HepG2 (cell line): ENCODE data around the gene ZNF584. TPM values are rescaled to one million over a fixed set of nuclear protein-coding genes. Genes with fewer than 3 reads are reported as not detected.

Experiments used
- AGO2 ChIP-seq: fragments of 200-400 bp; formaldehyde crosslinking; optimal IDR thresholded peaks from 2 replicates; pipeline ENCODE3; 2017; ENCODE audit warnings: mild to moderate bottlenecking, low read depth, low read length, moderate library complexity
- CAMTA2 ChIP-seq: sonication (generic); formaldehyde crosslinking; IDR thresholded peaks from 2 replicates; pipeline ENCODE4 v1.4.0; 2020; ENCODE audit warnings: mild to moderate bottlenecking, missing genetic modification reagents, borderline replicate concordance
- CCDC6 ChIP-seq: sonication (generic); formaldehyde crosslinking; IDR thresholded peaks from 2 replicates; pipeline ENCODE4 v1.8.1; 2022; ENCODE audit warnings: mild to moderate bottlenecking, missing genetic modification reagents, moderate library complexity
- CHCHD3 ChIP-seq: sonication (generic); formaldehyde crosslinking; IDR thresholded peaks from 2 replicates; pipeline ENCODE4 v1.8.0; 2022; ENCODE audit warnings: mild to moderate bottlenecking, missing genetic modification reagents, moderate library complexity
- ELF4 ChIP-seq: sonication (generic); formaldehyde crosslinking; IDR thresholded peaks from 2 replicates; pipeline ENCODE4 v1.5.0; 2020; ENCODE audit warnings: missing genetic modification reagents, mild to moderate bottlenecking, moderate library complexity, borderline replicate concordance
- HDAC2 ChIP-seq: sonication (generic); formaldehyde crosslinking; IDR thresholded peaks from 2 replicates; pipeline ENCODE4 v1.4.0; 2020; ENCODE audit warnings: missing genetic modification reagents
- HOXA3 ChIP-seq: sonication (generic); formaldehyde crosslinking; IDR thresholded peaks from 2 replicates; pipeline ENCODE4 v1.5.0; 2020; ENCODE audit warnings: missing genetic modification reagents
- KDM3A ChIP-seq: IDR thresholded peaks from 2 replicates; pipeline ENCODE4 v1.6.1; 2018; ENCODE audit warnings: low read depth, missing compliant biosample characterization
- KDM6A ChIP-seq: IDR thresholded peaks from 2 replicates; pipeline ENCODE4 v1.6.1; 2016; ENCODE audit warnings: low read depth
- MED13 ChIP-seq: sonication (generic); formaldehyde crosslinking; IDR thresholded peaks from 2 replicates; pipeline ENCODE4 v1.5.0; 2020; ENCODE audit warnings: missing genetic modification reagents
- MZF1 ChIP-seq: sonication (generic); formaldehyde crosslinking; IDR thresholded peaks from 2 replicates; pipeline ENCODE4 v1.8.1; 2023; ENCODE audit warnings: mild to moderate bottlenecking, missing genetic modification reagents, borderline replicate concordance
- POLR2A ChIP-seq, 2 experiments: IDR thresholded peaks; 2 replicates each; pipeline ENCODE4 v1.6.1; 2011; ENCODE audit warnings: low read depth in 2 of 2, low read length in 2 of 2, mild to moderate bottlenecking in 1 of 2, moderate library complexity in 1 of 2; ENCODE audit not compliant: insufficient read depth in 1 of 2
- RBM39 ChIP-seq: fragments of 200-400 bp; formaldehyde crosslinking; IDR thresholded peaks from one replicate; pipeline ENCODE4 v1.6.1; 2018; ENCODE audit warnings: antibody characterized with exemption, mild to moderate bottlenecking, low read depth, low read length; ENCODE audit not compliant: poor library complexity, severe bottlenecking
- SIN3A ChIP-seq: IDR thresholded peaks from 2 replicates; pipeline ENCODE4 v1.6.1; 2011; ENCODE audit warnings: low read depth, mild to moderate bottlenecking, control low read depth, low read length, borderline replicate concordance
- SPEN ChIP-seq: sonication (generic); formaldehyde crosslinking; IDR thresholded peaks from 2 replicates; pipeline ENCODE4 v1.5.1; 2020; ENCODE audit warnings: low read depth, mild to moderate bottlenecking, missing genetic modification reagents
- SRY ChIP-seq: sonication (generic); formaldehyde crosslinking; IDR thresholded peaks from 2 replicates; pipeline ENCODE4 v1.8.0; 2022; ENCODE audit warnings: mild to moderate bottlenecking, missing genetic modification reagents
- TAF15 ChIP-seq: fragments of 200-400 bp; formaldehyde crosslinking; IDR thresholded peaks from one replicate; pipeline ENCODE4 v1.6.1; 2018; ENCODE audit warnings: mild to moderate bottlenecking, low read depth, low read length; ENCODE audit not compliant: poor library complexity, severe bottlenecking
- ZFP36 ChIP-seq: fragments of 150-350 bp; IDR thresholded peaks from 2 replicates; pipeline ENCODE4 v1.6.1; 2018; ENCODE audit warnings: borderline replicate concordance, low read length, low read depth; ENCODE audit not compliant: partially characterized antibody
- ZMYM3 ChIP-seq: sonication (generic); formaldehyde crosslinking; IDR thresholded peaks from 2 replicates; pipeline ENCODE4 v1.5.1; 2020; ENCODE audit warnings: mild to moderate bottlenecking, missing genetic modification reagents
- ZNF124 ChIP-seq: sonication (generic); formaldehyde crosslinking; IDR thresholded peaks from 2 replicates; pipeline ENCODE4 v1.4.0; 2020; ENCODE audit warnings: missing genetic modification reagents
- ZNF224 ChIP-seq: sonication (generic); formaldehyde crosslinking; IDR thresholded peaks from 2 replicates; pipeline ENCODE4 v1.5.0; 2020; ENCODE audit warnings: mild to moderate bottlenecking, missing genetic modification reagents
- ZNF337 ChIP-seq: sonication (generic); formaldehyde crosslinking; IDR thresholded peaks from 2 replicates; pipeline ENCODE4 v1.5.1; 2020; ENCODE audit warnings: missing genetic modification reagents, low read depth, mild to moderate bottlenecking, borderline replicate concordance
- ZNF350 ChIP-seq: sonication (generic); formaldehyde crosslinking; IDR thresholded peaks from 2 replicates; pipeline ENCODE4 v1.4.0; 2020; ENCODE audit warnings: mild to moderate bottlenecking, low read depth, missing genetic modification reagents, borderline replicate concordance
- ZNF552 ChIP-seq: sonication (generic); formaldehyde crosslinking; IDR thresholded peaks from 2 replicates; pipeline ENCODE4 v1.9.0; 2022; ENCODE audit warnings: missing genetic modification reagents, mild to moderate bottlenecking, borderline replicate concordance
- ZNF672 ChIP-seq: sonication (generic); formaldehyde crosslinking; IDR thresholded peaks from 2 replicates; pipeline ENCODE4 v1.8.1; 2022; ENCODE audit warnings: missing genetic modification reagents
- ZNF777 ChIP-seq: sonication (generic); formaldehyde crosslinking; IDR thresholded peaks from 2 replicates; pipeline ENCODE4 v1.4.0; 2020; ENCODE audit warnings: missing genetic modification reagents
- polyA plus RNA-seq, 8 experiments: library from polyadenylated mRNA; depleted of rRNA in 3 of 8; stranded (reverse) in 7 of 8; unstranded in 1 of 8; fragments of >200 nt; fragmentation: Illumina TruSeq in 4 of 8; extraction: Trizol in 4 of 8; gene quantifications; 2 replicates each; pipeline versions ENCODE4 v1.2.1 to v1.2.3, GENCODE V29; 2011 to 2016; ENCODE audit warnings: low read depth in 4 of 8, missing spikeins in 1 of 8, mixed read lengths in 1 of 8; ENCODE audit not compliant: insufficient read depth in 1 of 8
- total RNA-seq, 5 experiments: library from RNA; depleted of rRNA; stranded (reverse); fragments of >200 nt; fragmentation: Illumina TruSeq; extraction: Trizol; gene quantifications; 2 replicates each; pipeline ENCODE4 v1.2.3, GENCODE V29; 2016; ENCODE audit warnings: low read depth in 1 of 5
- TF ChIP-seq, protein P1 (sequence below): sonication (generic); formaldehyde crosslinking; IDR thresholded peaks from 2 replicates; pipeline ENCODE4 v1.4.0; 2020; ENCODE audit warnings: missing genetic modification reagents
- TF ChIP-seq, protein P2 (sequence below): sonication (generic); formaldehyde crosslinking; IDR thresholded peaks from 2 replicates; pipeline ENCODE4 v1.8.1; 2023; ENCODE audit warnings: mild to moderate bottlenecking, missing genetic modification reagents
- TF ChIP-seq, protein P3 (sequence below): sonication (generic); IDR thresholded peaks from 2 replicates; pipeline ENCODE4 v1.6.1; 2016; ENCODE audit warnings: low read depth, borderline replicate concordance

Gene ZNF584
- total and polyA plus RNA-seq, 2 of the 13 experiments (the other 11 are each of a cell fraction or from before 2014, with no cell fraction given) = 2.4 to 7.0 TPM

DNA sequence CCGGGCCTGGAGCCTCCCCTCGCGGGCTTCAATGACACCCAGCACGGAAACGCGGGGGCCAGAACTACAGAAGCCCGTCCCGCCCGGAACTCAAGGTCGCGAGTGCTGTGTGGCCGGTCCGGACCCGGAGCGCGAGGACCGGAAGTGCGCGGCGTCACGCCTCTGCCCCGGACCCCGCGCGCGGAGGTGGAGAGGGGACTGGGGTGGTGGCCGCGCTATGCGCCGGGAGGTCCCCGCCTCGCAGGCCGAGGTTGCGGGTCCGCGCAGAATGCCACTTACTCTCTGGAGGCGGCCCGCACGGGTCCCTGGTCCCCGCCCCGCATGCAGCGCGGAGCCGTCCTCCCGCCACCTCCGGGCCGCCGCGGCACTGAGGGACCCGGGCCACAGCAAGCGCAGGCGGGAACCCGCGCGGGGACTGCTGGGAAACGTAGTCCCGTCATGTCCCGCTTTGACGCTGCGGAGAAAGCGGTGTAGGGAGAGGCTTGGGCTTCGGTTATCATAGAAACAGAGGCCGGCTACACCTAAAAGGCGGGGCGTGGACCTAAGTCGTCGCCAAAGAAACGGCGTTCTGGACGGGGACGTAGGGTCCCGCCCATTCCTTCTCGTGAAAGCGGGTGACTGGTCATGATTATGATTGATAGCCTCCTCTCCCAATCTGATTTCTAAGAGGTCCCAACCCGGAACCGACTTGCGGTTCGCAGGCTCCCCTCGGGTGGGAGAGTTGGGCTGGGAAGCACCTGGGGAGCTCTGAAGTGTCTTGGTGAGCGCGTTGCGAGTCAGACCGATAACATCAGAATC lies 27.6 kb upstream of the ZNF584 start, which contains the start of gene ZNF837 (continued):
- TF ChIP-seq, protein P1, sequence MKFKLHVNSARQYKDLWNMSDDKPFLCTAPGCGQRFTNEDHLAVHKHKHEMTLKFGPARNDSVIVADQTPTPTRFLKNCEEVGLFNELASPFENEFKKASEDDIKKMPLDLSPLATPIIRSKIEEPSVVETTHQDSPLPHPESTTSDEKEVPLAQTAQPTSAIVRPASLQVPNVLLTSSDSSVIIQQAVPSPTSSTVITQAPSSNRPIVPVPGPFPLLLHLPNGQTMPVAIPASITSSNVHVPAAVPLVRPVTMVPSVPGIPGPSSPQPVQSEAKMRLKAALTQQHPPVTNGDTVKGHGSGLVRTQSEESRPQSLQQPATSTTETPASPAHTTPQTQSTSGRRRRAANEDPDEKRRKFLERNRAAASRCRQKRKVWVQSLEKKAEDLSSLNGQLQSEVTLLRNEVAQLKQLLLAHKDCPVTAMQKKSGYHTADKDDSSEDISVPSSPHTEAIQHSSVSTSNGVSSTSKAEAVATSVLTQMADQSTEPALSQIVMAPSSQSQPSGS = peak; percentile 81; the same call in 1 of the 2 replicates
- 0 out of 2 replicates have a peak, but pooled peaks have one; percentile 79 for TF ChIP-seq ZNF337 (CRISPR knock-in tag)
- TF ChIP-seq, protein P2, sequence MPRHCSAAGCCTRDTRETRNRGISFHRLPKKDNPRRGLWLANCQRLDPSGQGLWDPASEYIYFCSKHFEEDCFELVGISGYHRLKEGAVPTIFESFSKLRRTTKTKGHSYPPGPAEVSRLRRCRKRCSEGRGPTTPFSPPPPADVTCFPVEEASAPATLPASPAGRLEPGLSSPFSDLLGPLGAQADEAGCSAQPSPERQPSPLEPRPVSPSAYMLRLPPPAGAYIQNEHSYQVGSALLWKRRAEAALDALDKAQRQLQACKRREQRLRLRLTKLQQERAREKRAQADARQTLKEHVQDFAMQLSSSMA = 0 out of 2 replicates have a peak, but pooled peaks have one; percentile 69
- peak; percentile 19; the same call in 1 of the 2 replicates for TF ChIP-seq ZNF224
- TF ChIP-seq ZNF350 (CRISPR knock-in tag) = peak; percentile 85
- TF ChIP-seq ZNF777 (CRISPR knock-in tag) = peak; percentile 76
- peak; percentile 95 for TF ChIP-seq SRY
- TF ChIP-seq RBM39 = peak; percentile 92
- peak; percentile 94 for TF ChIP-seq AGO2
- no peak for TF ChIP-seq ZMYM3 (CRISPR knock-in tag)
- peak; percentile 96 for TF ChIP-seq HOXA3 (CRISPR knock-in tag)
- no peak for TF ChIP-seq MZF1 (CRISPR knock-in tag)
- TF ChIP-seq ELF4 (CRISPR knock-in tag) = peak; percentile 80
- TF ChIP-seq CCDC6 (CRISPR knock-in tag) = peak; percentile 88
- peak; percentile 72 for TF ChIP-seq HDAC2 (CRISPR knock-in tag)
- TF ChIP-seq, protein P3, sequence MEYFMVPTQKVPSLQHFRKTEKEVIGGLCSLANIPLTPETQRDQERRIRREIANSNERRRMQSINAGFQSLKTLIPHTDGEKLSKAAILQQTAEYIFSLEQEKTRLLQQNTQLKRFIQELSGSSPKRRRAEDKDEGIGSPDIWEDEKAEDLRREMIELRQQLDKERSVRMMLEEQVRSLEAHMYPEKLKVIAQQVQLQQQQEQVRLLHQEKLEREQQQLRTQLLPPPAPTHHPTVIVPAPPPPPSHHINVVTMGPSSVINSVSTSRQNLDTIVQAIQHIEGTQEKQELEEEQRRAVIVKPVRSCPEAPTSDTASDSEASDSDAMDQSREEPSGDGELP = peak; percentile 18; the same call in 1 of the 2 replicates
- TF ChIP-seq KDM3A (CRISPR knock-in tag) = peak; percentile 92
- TF ChIP-seq SIN3A = peak; percentile 67; the same call in 1 of the 2 replicates
- TF ChIP-seq MED13 (CRISPR knock-in tag) = peak; percentile 89
- TF ChIP-seq CHCHD3 (CRISPR knock-in tag) = peak; percentile 96
- no peak for TF ChIP-seq ZNF552 (CRISPR knock-in tag)
- no peak for TF ChIP-seq ZFP36
- TF ChIP-seq ZNF672 (CRISPR knock-in tag) = no peak
- peak; percentile 96 for TF ChIP-seq SPEN (CRISPR knock-in tag)
- peak; percentile 80 for TF ChIP-seq ZNF124 (CRISPR knock-in tag)
- TF ChIP-seq CAMTA2 (CRISPR knock-in tag) = peak; percentile 97; the same call in 1 of the 2 replicates
- TF ChIP-seq POLR2A (IDR thresholded peaks at IDR 0.05; ENCODE audit: insufficient read depth in 1 of 2, low read depth in 2 of 2, low read length in 2 of 2) = peak; percentile 76 to 79
- TF ChIP-seq TAF15 = no peak
- no peak for TF ChIP-seq KDM6A (CRISPR knock-in tag)
